GM19239 (cell line): ENCODE measurements around the gene SSC5D.

Source experiments
- DNase-seq: peaks from one replicate; pipeline ENCODE4 v3.0.0; 2011; ENCODE audit warnings: low spot score; ENCODE audit not compliant: insufficient read length
- FAIRE-seq: peaks from 2 replicates; lab custom pipeline; 2011; peaks lifted over from hg19 to GRCh38; lab: Jason Lieb, UNC

SSC5D gene

GRCh38 chr19:55467236-55468053 lies 20.8 kb upstream of the SSC5D start:
- FAIRE-seq: peak; percentile 47
- peak; percentile 78 for DNase-seq

DNA sequence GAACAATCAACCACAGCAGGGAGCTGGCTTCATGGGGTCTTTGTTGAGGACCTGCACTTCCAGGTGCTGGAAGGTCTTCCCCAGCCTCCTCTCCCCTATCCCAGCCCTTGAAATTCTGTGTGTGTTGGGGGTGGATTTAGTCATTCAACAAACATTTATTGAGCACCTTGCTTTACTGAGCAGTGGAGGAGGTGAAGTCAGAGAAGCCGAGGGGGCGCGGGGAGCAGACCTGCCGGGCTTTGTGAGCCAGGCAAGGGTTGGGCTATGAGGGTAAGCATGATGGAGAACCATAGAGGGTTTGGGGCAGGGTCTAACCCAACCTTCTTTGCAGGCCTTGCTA lies 20.2 kb upstream of the SSC5D start:
- DNase-seq (no peak), FAIRE-seq (no peak)

DNA sequence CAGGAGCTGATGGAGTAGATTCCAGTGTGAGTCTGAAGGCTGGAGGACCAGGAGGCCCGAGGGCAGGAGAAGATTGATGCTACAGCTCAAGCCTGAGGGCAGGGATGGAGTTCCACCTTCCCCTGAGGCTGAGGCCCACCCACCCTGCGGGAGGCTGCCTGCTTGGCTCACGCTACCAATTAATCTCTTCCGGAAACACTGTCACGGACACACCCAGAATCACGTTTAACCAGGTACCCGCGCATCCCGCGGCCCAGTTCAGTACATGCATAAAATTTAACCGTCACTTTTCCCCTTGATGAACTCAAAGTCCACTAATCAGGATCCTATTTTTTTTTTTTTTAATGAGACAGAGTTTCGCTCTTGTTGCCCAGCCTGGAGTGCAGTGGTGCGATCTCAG lies 17.0 kb upstream of the SSC5D start:
- FAIRE-seq (no peak), DNase-seq (no peak)

- FAIRE-seq: no peak
- no peak for DNase-seq
Observed at GRCh38 chr19:55472463-55472862, 15.8 kb upstream of the SSC5D start.

- DNase-seq: no peak
- FAIRE-seq: no peak
Observed at GRCh38 chr19:55473225-55474012, 14.8 kb upstream of the SSC5D start.

DNA sequence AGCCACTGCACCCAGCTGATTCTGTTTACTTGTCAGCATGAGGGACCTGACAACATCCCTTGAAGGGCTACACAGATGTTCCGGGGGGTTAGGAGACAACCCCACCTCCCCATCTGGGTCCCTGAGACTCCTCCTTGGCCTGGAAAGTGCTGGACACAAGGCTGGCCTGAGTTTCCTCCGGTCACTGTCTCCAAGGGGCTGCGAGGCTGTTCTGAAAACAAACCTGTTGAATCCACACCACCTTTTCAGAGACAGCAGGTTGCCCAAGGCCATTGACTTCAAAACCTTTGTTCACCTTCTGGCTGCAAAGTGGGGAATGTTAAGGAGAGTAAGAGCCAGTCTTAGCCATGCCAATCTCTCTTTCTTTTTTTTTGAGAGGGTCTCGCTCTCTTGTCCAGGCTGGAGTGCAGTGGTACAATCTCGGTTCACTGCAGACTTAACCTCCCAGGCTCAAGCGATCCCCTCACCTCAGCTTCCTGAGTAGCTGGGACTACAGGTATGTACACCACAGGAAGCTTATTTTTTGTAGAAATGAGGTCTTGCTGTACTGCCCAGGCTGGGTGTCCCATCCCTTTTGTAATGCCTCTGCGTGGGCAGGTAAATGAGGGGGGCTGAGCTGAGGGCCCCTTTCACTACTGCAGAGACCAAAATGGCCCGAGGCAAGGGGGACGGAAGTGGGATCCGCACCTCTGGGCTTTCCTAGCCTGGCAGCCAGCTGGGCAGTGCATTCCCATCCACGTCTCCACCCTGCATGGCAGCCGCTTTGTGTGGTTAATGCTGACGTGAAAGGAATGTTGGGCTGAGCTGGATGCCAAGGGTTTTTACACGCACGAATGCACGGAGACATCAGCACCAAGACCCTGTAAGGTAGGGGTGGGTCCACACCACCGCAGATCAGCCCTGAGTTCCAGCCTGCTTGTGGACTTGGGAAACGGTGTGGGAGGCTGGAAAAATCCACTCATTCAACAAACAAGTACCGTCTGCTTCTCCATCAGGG lies 13.7 kb upstream of the SSC5D start:
- FAIRE-seq: no peak

DNA sequence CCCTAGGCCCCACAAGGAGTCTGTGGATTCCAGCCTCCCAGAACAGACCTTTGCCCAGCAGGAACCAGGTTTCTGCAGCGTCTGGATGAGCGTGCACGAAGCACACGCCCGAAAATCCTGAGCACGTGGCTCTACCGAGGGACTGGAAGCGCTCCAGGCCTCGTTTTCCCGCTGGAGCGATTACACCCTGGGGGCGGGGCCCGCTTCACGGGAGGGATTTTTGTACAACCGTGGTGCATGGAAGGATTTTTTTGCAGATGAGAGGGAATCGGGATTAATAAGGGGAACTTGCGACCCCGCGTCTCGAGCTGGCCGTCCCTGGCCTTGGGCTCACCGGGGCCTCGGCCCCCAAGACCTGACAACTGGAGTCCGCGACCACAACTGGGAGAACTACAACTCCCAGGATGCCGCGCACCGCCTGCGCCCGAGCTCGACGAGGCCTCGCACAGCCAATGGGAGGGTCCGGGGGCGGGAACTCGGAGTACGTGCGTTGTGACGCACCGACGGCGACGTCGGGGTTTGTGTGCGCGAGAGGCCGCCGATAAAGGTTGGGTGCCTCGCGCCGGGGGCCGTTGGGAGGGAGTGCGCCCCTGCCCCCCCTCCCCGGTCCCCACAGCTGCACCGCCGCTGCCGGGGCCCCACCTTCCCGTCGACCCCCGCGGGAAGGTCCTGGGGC lies 12.0 kb upstream of the SSC5D start, which contains the start of gene ZNF628:
ZNF628 (plus strand) TSS at position 518 of the 676 bp plus-strand sequence. CDS start 3,294 bp downstream, outside the sequence.
- FAIRE-seq (peak; percentile 85), DNase-seq (peak; percentile 100)

More for the DNA sequence above, 13.7 kb upstream of the SSC5D start:
- DNase-seq: no peak

DNA sequence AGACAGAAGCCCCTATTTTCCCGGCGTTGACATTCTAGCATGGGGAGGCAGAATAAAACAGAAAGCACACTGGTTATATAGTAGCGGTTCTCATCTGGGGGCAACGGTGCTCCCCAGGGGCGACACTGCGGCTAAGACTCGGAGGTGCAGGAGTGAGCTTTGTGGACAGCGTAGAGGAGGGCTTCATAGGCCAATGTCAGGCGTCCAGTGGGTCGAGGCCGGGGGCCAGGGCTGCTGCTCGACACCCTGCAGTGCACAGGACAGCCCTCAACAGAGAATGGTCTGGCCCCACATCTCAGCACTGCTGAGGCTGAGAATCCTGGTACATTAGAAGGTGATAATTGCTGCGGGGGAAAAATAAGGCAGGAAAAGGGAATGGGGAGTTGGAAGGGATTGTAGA lies 10.3 kb upstream of the SSC5D start:
- no peak for DNase-seq
- no peak for FAIRE-seq

- FAIRE-seq: no peak
Observed at GRCh38 chr19:55478364-55478763, 9.9 kb upstream of the SSC5D start.

DNA sequence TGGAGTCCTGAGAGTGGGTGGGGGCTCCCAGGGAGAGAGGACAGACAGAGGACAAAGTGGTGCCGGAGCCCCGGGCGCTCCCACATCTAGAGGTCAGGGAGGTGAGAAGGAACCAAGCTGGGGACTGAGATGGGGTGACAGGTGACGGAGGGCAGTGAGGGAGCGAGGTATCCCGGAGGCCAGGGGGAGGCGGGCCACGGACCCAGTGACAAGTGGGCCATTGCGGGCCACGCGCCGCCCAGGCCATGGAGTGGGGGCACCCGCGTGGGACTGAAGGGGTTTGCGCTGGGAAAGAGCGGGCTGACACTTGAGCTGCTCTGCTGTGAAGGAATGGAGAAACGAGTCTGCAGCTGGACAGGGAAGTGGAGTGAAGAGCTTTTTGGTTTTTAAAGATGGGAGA lies 9.2 kb upstream of the SSC5D start:
- FAIRE-seq: no peak
- no peak for DNase-seq

More at GRCh38 chr19:55478364-55478763, 9.9 kb upstream of the SSC5D start:
- DNase-seq: no peak

DNA sequence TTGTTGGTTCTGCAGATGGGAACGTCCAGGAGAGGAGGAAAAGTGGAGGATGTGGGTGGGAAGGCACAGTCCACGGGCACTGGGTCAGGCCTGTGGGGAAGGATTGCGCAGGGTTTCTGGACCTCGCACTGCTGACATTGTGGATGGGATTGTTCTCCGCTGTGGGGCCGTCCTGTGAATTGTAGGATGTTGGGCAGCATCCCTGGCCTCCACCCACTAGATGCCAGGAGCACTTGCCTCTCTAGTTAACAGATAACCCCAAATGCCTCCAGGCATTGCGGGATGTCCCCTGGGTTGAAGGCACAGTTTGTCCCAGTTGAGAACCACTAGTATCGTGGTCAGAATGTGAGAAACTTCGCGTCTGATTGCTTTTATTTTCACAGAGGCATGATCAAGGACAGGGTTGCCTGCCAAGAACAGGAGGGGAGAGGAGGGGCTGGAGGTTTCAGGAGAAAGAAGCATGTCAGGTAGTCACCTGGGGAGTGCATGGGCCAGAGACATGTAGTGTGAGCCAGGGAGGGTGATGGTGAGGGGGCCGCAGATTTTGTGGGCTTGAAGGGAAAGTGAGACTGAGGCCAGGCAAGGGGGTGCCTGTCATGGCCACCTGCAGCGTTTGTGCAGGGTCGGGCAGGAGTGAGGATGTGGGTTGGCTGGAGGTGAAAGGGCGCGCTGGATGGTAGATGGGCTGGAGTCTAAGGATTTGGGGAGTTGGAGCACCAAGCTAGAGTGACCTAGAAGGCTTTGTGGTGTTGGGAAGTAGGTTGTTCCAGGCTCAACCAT lies 8.6 kb upstream of the SSC5D start:
- DNase-seq: no peak
- no peak for FAIRE-seq

GRCh38 chr19:55481148-55481793 lies 7.0 kb upstream of the SSC5D start:
- DNase-seq: no peak
- no peak for FAIRE-seq

GRCh38 chr19:55481794-55482155 lies 6.5 kb upstream of the SSC5D start:
- no peak for FAIRE-seq
- no peak for DNase-seq

GRCh38 chr19:55482156-55482961 lies 5.9 kb upstream of the SSC5D start:
- no peak for FAIRE-seq
- DNase-seq: no peak

- DNase-seq (no peak), FAIRE-seq (no peak)
Observed at GRCh38 chr19:55482967-55483705, 5.1 kb upstream of the SSC5D start.

DNA sequence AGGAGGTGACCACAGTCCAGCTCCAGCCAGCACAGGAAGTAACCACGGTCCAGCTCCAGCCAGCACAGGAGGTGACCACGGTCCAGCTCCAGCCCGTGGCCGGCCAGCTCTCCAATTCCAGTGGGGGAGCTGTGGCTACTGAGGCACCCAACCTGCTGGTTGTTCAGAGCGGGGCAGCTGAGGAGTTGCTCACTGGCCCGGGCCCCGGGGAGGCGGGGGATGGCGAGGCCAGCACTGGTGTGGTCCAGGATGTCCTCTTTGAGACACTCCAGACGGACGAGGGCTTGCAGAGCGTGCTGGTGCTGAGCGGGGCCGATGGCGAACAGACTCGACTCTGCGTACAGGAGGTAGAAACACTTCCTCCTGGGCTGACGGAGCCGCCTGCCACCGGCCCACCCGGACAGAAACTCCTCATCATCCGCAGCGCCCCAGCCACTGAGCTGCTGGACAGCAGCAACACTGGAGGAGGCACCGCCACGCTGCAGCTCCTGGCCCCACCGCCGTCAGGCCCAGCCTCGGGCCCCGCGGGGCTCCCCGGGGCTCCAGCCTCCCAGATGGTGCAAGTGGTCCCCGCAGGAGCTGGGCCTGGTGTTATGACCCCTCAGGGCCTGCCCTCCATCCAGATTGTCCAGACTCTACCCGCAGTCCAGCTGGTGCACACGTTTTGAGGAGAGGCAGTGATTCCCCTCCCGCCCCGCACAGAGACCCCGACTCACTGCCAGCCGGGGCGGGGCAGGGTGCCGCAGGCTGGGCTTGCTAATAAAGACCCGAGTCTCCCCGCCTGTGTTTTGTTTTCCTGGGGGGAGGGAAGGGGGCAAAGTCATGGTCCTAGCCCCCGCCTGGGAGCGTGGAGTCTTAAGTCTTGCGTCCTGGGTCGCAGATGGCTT lies 4.3 kb upstream of the SSC5D start:
- no peak for FAIRE-seq
- no peak for DNase-seq
